Small intestine (tissue), 7 donors: ENCODE results near the gene PDZD7. TPM values are rescaled to one million over a fixed set of nuclear protein-coding genes. Genes with fewer than 3 reads are reported as not detected.

ENCODE experiments used
- DNase-seq, 2 donors: peaks; one replicate each; pipeline versions ENCODE4 v3.0.0 to v3.0.0-alpha.2; 2013
- FAIRE-seq: peaks from 2 replicates; lab custom pipeline; 2012; peaks lifted over from hg19 to GRCh38; lab: Jason Lieb, UNC
- H3K27ac ChIP-seq, 3 donors: one replicate each; pipeline ENCODE4 v1.5.1; 2013; ENCODE audit warnings: low read length in 2 of 3, mild to moderate bottlenecking in 2 of 3, control low read depth in 1 of 3, inconsistent platforms in 1 of 3, low read depth in 1 of 3, moderate library complexity in 1 of 3
- H3K27me3 ChIP-seq, 3 donors: one replicate each; pipeline ENCODE4 v1.6.1; 2013; ENCODE audit warnings: low read length in 3 of 3, inconsistent platforms in 1 of 3; ENCODE audit not compliant: control insufficient read depth in 3 of 3, insufficient read depth in 3 of 3
- H3K36me3 ChIP-seq, 3 donors: one replicate each; pipeline ENCODE4 v1.6.1; 2013; ENCODE audit warnings: low read length in 3 of 3, inconsistent platforms in 1 of 3, low read depth in 1 of 3, mild to moderate bottlenecking in 1 of 3, moderate library complexity in 1 of 3; ENCODE audit not compliant: control insufficient read depth in 3 of 3, insufficient read depth in 2 of 3
- H3K4me1 ChIP-seq, 3 donors: one replicate each; pipeline ENCODE4 v1.6.1; 2013; ENCODE audit warnings: low read length in 2 of 3, inconsistent platforms in 1 of 3, low read depth in 1 of 3, mild to moderate bottlenecking in 1 of 3, moderate library complexity in 1 of 3; ENCODE audit not compliant: control insufficient read depth in 3 of 3, insufficient read depth in 2 of 3
- H3K4me3 ChIP-seq, 3 donors: one replicate each; pipeline ENCODE4 v1.5.1; 2013; ENCODE audit warnings: low read length in 3 of 3, control low read depth in 1 of 3, inconsistent platforms in 1 of 3, low read depth in 1 of 3, mild to moderate bottlenecking in 1 of 3, moderate library complexity in 1 of 3
- H3K9me3 ChIP-seq, 2 donors: one replicate each; pipeline ENCODE4 v1.6.1; 2013; ENCODE audit warnings: low read depth in 1 of 2, low read length in 1 of 2; ENCODE audit not compliant: control insufficient read depth in 2 of 2, insufficient read depth in 1 of 2
- WGBS, 3 donors: extraction: QIAGEN DNeasy Blood & Tissue Kit; methylation state at CpG; one replicate each; pipeline ENCODE4 v1.1.7; 2013; 5-methylcytosine and 5-hydroxymethylcytosine counted together
- polyA plus RNA-seq, 4 donors: library from polyadenylated mRNA; stranded (reverse) in 3 of 4; unstranded in 1 of 4; fragments of 200-250 nt in 3 of 4; fragments of 120-200 nt in 1 of 4; gene quantifications; one replicate each; pipeline versions ENCODE4 v1.2.1 to v1.2.3, GENCODE V29; 2013
- donor health status: healthy with polysubstance abuse.
- donor health status: control.
- donor health status: control.
- donor health status: Bipolar disorder and iron deficiency.
- donor health status: healthy.

Gene PDZD7
- polyA plus RNA-seq, 4 donors: 3.1 to 52.6 (median 28.8) TPM

GRCh38 chr10:100968863-100969186, 62.1 kb downstream of the PDZD7 start:
- FAIRE-seq: no peak
- DNase-seq: no peak

GRCh38 chr10:100968062-100968736, 62.7 kb downstream of the PDZD7 start:
- Histone ChIP-seq H3K4me3 (peak overlapping the region in 2 of 3 donors; percentile 86 to 94), H3K27ac (no peak overlapping the region), H3K36me3 (peaks cover under 1 to 23% (median 4%) of the 10 kb centered on the region in 3 donors), H3K9me3 (no peaks in the 10 kb centered on the region), H3K27me3 (no peaks in the 10 kb centered on the region), H3K4me1 (peaks cover 0 to 42% (median 5%) of the 10 kb centered on the region in 3 donors)
- FAIRE-seq (no peak), DNase-seq (no peak)
- WGBS, 3 donors: 77 to 83% (median 78%) methylated on average over 2 of the region's 2 CpGs

More at GRCh38 chr10:100968863-100969186, 62.1 kb downstream of the PDZD7 start:
- peak overlapping the region in 2 of 3 donors; percentile 9 to 95 for H3K27ac ChIP-seq
- H3K4me3 ChIP-seq: peak overlapping the region; percentile 65 to 94 (median 86)
- no peaks in the 10 kb centered on the region for H3K27me3 ChIP-seq
- 12 to 24% (median 16%) methylated on average over 9 of the region's 9 CpGs for WGBS, 3 donors
- H3K4me1 ChIP-seq: peaks cover 0 to 46% (median 5%) of the 10 kb centered on the region in 3 donors
- H3K36me3 ChIP-seq: peaks cover 0 to 29% (median 6%) of the 10 kb centered on the region in 3 donors
- no peaks in the 10 kb centered on the region for H3K9me3 ChIP-seq

- no peaks in the 10 kb centered on the region for H3K9me3 ChIP-seq
- H3K4me1 ChIP-seq: peaks cover 0 to 34% (median 2%) of the 10 kb centered on the region in 3 donors
- H3K27ac ChIP-seq: no peak overlapping the region
- H3K4me3 ChIP-seq: no peak overlapping the region
- FAIRE-seq (no peak), DNase-seq (no peak)
- H3K36me3 ChIP-seq: peaks cover 4 to 14% (median 8%) of the 10 kb centered on the region in 3 donors
- WGBS, 3 donors: 81 to 94% (median 85%) methylated on average over 2 of the region's 2 CpGs
- H3K27me3 ChIP-seq: no peaks in the 10 kb centered on the region
Observed at GRCh38 chr10:100967332-100967731, 63.6 kb downstream of the PDZD7 start.

- no peak overlapping the region for H3K4me3 ChIP-seq
- FAIRE-seq: no peak
- H3K27me3 ChIP-seq: no peaks in the 10 kb centered on the region
- DNase-seq: no peak
- peaks cover 4 to 10% (median 8%) of the 10 kb centered on the region in 3 donors for H3K36me3 ChIP-seq
- WGBS, 3 donors: 62 to 79% (median 65%) methylated on average over 2 of the region's 2 CpGs
- H3K9me3 ChIP-seq: no peaks in the 10 kb centered on the region
- no peak overlapping the region for H3K27ac ChIP-seq
- peaks cover 0 to 29% (median 0%) of the 10 kb centered on the region in 3 donors for H3K4me1 ChIP-seq
Observed at GRCh38 chr10:100966887-100967286, 64.0 kb downstream of the PDZD7 start.

GRCh38 chr10:100965820-100966219, 65.1 kb downstream of the PDZD7 start:
- H3K4me1 ChIP-seq: peaks cover 0 to 19% (median 0%) of the 10 kb centered on the region in 3 donors
- 71 to 79% (median 73%) methylated on average over 5 of the region's 5 CpGs for WGBS, 3 donors
- H3K4me3 ChIP-seq: no peak overlapping the region
- H3K9me3 ChIP-seq: no peaks in the 10 kb centered on the region
- H3K36me3 ChIP-seq: peaks cover 4 to 10% (median 8%) of the 10 kb centered on the region in 3 donors
- no peak for DNase-seq
- H3K27ac ChIP-seq: no peak overlapping the region
- H3K27me3 ChIP-seq: no peaks in the 10 kb centered on the region
- FAIRE-seq: no peak

- DNase-seq (no peak), FAIRE-seq (no peak)
- 95 to 100% (median 96%) methylated on average over 1 of the region's 1 CpG for WGBS, 3 donors
- peaks cover 0 to 12% (median 0%) of the 10 kb centered on the region in 3 donors for H3K4me1 ChIP-seq
- no peaks in the 10 kb centered on the region for H3K27me3 ChIP-seq
- no peak overlapping the region for H3K27ac ChIP-seq
- no peaks in the 10 kb centered on the region for H3K9me3 ChIP-seq
- no peak overlapping the region for H3K4me3 ChIP-seq
- peaks cover 6 to 11% (median 8%) of the 10 kb centered on the region in 3 donors for H3K36me3 ChIP-seq
Observed at GRCh38 chr10:100963826-100964225, 67.1 kb downstream of the PDZD7 start.

- WGBS, 3 donors: 77 to 93% (median 91%) methylated on average over 4 of the region's 4 CpGs
- H3K9me3 ChIP-seq: no peaks in the 10 kb centered on the region
- DNase-seq (no peak), FAIRE-seq (no peak)
- H3K27ac ChIP-seq: no peak overlapping the region
- H3K27me3 ChIP-seq: no peaks in the 10 kb centered on the region
- no peak overlapping the region for H3K4me3 ChIP-seq
- H3K36me3 ChIP-seq: peaks cover 6 to 16% (median 8%) of the 10 kb centered on the region in 3 donors
- H3K4me1 ChIP-seq: peaks cover 0 to 4% (median 0%) of the 10 kb centered on the region in 3 donors
Observed at GRCh38 chr10:100962351-100963080, 68.4 kb downstream of the PDZD7 start.

GRCh38 chr10:100960251-100960650, 70.7 kb downstream of the PDZD7 start:
- no peaks in the 10 kb centered on the region for H3K4me1 ChIP-seq
- peaks cover 4 to 25% (median 8%) of the 10 kb centered on the region in 3 donors for H3K36me3 ChIP-seq
- H3K9me3 ChIP-seq: no peaks in the 10 kb centered on the region
- FAIRE-seq (no peak), DNase-seq (no peak)
- no peak overlapping the region for H3K4me3 ChIP-seq
- H3K27me3 ChIP-seq: no peaks in the 10 kb centered on the region
- no peak overlapping the region for H3K27ac ChIP-seq
